ENCODE data around the gene CCDC3. TPM values are rescaled to one million over a fixed set of nuclear protein-coding genes. Genes with fewer than 3 reads are reported as not detected.

The CCDC3 gene
- 8.4 TPM for polyA plus RNA-seq
- long read RNA-seq, donor 1, partial matches to known transcripts = 0 of 3 reads
- long read RNA-seq, donor 1, other reads (novel, unspliced or antisense) = 0 of 3 reads
- long read RNA-seq, donor 2, transcript CCDC3-201 (3 exons, 2,731 nt) = major isoform, 9 of 9 reads
- long read RNA-seq, donor 2, partial matches to known transcripts = 0 of 9 reads
- long read RNA-seq, donor 2, other reads (novel, unspliced or antisense) = 0 of 9 reads
- long read RNA-seq, donor 3 = 0 reads
- long read RNA-seq, donor 4, partial matches to known transcripts = 0 of 1 reads
- long read RNA-seq, donor 4, other reads (novel, unspliced or antisense) = 0 of 1 reads
- long read RNA-seq, donor 5 = 0 reads
- long read RNA-seq, donor 6, transcript CCDC3-201 (3 exons, 2,731 nt) = major isoform, 5 of 5 reads
- long read RNA-seq, donor 6, partial matches to known transcripts = 0 of 5 reads
- long read RNA-seq, donor 6, other reads (novel, unspliced or antisense) = 0 of 5 reads
- long read RNA-seq, donor 7, partial matches to known transcripts = 0 of 2 reads
- long read RNA-seq, donor 7, other reads (novel, unspliced or antisense) = 0 of 2 reads
- long read RNA-seq, donor 8, partial matches to known transcripts = 0 of 4 reads
- long read RNA-seq, donor 8, other reads (novel, unspliced or antisense) = 0 of 4 reads
- long read RNA-seq, donor 9, partial matches to known transcripts = 0 of 4 reads
- long read RNA-seq, donor 9, other reads (novel, unspliced or antisense) = 0 of 4 reads
- long read RNA-seq, donor 10, partial matches to known transcripts = 0 of 2 reads
- long read RNA-seq, donor 10, other reads (novel, unspliced or antisense) = 0 of 2 reads
- long read RNA-seq, donor 11, partial matches to known transcripts = 0 of 3 reads
- long read RNA-seq, donor 11, other reads (novel, unspliced or antisense) = 0 of 3 reads

DNA sequence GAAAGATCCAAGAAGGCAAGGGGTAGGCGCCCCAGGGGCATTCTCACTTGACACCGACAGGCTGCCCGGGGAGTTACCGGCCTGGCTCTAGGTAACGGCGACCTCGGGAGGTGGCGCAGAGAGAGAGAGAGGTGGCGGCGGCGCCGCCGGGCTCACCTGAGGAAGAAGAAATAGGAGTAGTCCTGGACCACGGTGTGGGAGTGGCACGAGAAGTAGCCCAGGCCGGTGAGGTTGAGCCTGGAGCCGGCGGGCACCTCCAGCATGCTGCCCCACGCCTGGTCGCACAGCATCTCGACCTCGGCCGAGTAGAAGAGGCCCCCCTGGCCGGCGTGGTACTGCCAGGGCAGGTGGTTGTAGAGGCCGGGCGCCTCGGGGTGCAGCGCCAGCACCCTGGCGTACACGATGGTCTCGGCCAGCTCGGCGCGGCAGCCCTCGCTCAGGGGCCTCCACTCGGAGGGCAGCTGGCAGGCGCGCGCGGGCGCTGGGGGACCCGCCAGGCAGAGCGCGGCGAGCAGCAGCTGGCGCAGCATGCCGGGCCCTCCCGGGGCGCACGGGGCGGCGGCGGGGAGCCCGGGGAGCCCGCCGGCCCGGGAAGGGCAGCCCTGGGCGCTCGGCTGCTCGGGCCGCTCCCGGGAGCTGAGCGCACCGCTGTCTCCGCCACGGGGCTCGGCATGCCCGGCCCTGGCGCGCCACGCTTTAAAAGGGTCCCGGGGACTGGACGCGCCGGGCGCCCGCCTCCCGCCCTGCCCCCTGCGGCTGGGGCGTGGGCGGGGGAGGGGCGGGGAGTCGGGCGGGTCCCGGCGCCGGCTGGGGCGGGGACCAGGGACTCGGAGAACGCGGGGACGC, at the start of gene CCDC3:
Gene CCDC3, minus strand, starts transcription at position 673 of the 846 bp plus-strand sequence. Its CDS starts 143 bp downstream, at position 530.
- Histone ChIP-seq H3K27me3 (ENCODE audit: control insufficient read depth, insufficient read depth, low read length) (peaks cover 40% of the 10 kb centered on the region), H3K9me3 (ENCODE audit: control insufficient read depth, low read depth, low read length) (no peaks in the 10 kb centered on the region), H3K4me3 (ENCODE audit: low read length) (peak within 1 kb of the TSS; percentile 11), H3K36me3 (ENCODE audit: control insufficient read depth, insufficient read depth, low read length) (no peaks in the 10 kb centered on the region), H3K27ac (ENCODE audit: low read length) (no peak within 1 kb of the TSS), H3K4me1 (ENCODE audit: control insufficient read depth, insufficient read depth, low read length) (no peaks in the 10 kb centered on the region)
- peak in 1 of 2 donors; percentile 31 for DNase-seq
- WGBS (ENCODE audit: insufficient coverage, low lambda C conversion rate) = no CpG with 5 or more reads among the region's 93 CpGs

- no CpG with 5 or more reads among the region's 7 CpGs for WGBS (ENCODE audit: insufficient coverage, low lambda C conversion rate)
- H3K27ac ChIP-seq (ENCODE audit: low read length) = no peak overlapping the region
- H3K36me3 ChIP-seq (ENCODE audit: control insufficient read depth, insufficient read depth, low read length) = no peaks in the 10 kb centered on the region
- no peaks in the 10 kb centered on the region for H3K4me1 ChIP-seq (ENCODE audit: control insufficient read depth, insufficient read depth, low read length)
- no peak overlapping the region for H3K4me3 ChIP-seq (ENCODE audit: low read length)
- no peaks in the 10 kb centered on the region for H3K9me3 ChIP-seq (ENCODE audit: control insufficient read depth, low read depth, low read length)
- DNase-seq = no peak
- peaks cover 2% of the 10 kb centered on the region for H3K27me3 ChIP-seq (ENCODE audit: control insufficient read depth, insufficient read depth, low read length)
Observed at GRCh38 chr10:13051126-13051694, 49.7 kb upstream of the CCDC3 start.

DNA sequence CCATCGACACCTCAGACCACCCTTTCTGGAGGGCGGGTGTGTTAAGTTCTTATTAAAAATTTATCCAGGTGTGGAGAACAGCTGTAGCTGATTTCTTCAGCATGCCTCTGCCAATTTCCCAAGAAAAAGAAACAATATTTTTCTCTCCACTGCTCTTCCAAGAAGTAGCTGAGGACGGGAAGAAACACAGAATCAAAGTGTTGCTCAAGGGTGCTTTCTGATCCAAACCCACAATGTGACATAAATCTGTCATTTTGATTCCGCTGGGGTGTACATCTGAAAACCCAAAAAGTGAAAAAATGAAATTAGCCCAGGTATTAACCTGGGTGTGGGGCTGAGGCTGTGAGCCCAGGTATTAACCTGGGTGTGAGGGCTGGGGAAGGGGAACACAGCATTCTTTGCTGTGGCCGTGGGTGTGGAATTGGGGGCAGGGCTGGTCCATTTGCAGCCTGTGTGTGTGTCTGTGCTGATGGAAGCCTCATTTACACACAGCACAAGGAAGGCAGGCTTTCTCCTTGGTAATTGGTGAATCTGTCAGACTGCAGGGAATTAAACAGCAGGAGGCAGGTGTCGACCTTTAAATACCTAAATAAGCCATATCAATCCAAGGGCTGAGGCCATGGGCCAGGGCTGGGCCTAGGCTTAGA, 48.4 kb upstream of the CCDC3 start:
- DNase-seq = no peak
- Histone ChIP-seq H3K36me3 (ENCODE audit: control insufficient read depth, insufficient read depth, low read length) (no peaks in the 10 kb centered on the region), H3K27me3 (ENCODE audit: control insufficient read depth, insufficient read depth, low read length) (peaks cover 2% of the 10 kb centered on the region), H3K4me1 (ENCODE audit: control insufficient read depth, insufficient read depth, low read length) (no peaks in the 10 kb centered on the region), H3K9me3 (ENCODE audit: control insufficient read depth, low read depth, low read length) (no peaks in the 10 kb centered on the region), H3K4me3 (ENCODE audit: low read length) (no peak overlapping the region), H3K27ac (ENCODE audit: low read length) (no peak overlapping the region)
- WGBS (ENCODE audit: insufficient coverage, low lambda C conversion rate) = 100% methylated on average over 1 of the region's 6 CpGs

- Histone ChIP-seq H3K36me3 (ENCODE audit: control insufficient read depth, insufficient read depth, low read length) (no peaks in the 10 kb centered on the region), H3K4me1 (ENCODE audit: control insufficient read depth, insufficient read depth, low read length) (no peaks in the 10 kb centered on the region), H3K4me3 (ENCODE audit: low read length) (no peak overlapping the region), H3K9me3 (ENCODE audit: control insufficient read depth, low read depth, low read length) (no peaks in the 10 kb centered on the region), H3K27ac (ENCODE audit: low read length) (no peak overlapping the region), H3K27me3 (ENCODE audit: control insufficient read depth, insufficient read depth, low read length) (peaks cover 2% of the 10 kb centered on the region)
- WGBS (ENCODE audit: insufficient coverage, low lambda C conversion rate) = no CpG with 5 or more reads among the region's 3 CpGs
- DNase-seq = no peak
Observed at GRCh38 chr10:13048762-13049161, 47.2 kb upstream of the CCDC3 start.

DNA sequence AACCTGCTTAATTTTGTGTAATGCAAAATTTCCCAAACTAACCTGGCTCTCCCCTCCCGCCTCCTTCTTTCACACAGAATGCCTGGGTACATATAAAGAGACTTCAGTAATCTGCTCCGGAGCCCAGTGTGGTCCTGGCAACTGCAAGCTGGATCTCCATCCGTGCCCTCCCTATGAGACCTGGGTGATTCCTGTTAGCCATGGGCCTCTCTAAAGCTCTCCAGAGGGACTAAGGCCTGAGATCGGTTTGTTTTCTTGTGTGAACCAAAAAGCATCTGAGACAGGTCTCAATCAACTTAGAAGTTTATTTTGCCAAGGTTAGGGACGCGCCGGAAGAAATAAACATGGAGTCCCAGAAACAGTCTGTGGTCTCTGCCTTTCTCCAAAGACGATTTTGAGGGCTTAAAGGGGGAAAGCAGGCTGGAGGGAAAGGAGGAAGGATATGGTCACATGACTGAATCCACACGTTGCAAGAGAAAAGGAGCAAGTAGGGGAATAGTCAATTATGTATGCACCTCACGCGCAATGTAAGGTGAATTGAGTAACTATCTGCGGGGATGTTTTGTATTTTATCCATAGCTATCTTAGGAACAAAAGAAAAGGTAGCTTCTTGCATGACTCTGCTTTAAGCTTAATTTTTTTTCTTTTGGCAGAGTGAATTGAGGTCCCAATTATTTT, 46.2 kb upstream of the CCDC3 start:
- Histone ChIP-seq H3K4me3 (ENCODE audit: low read length) (no peak overlapping the region), H3K27me3 (ENCODE audit: control insufficient read depth, insufficient read depth, low read length) (peaks cover 2% of the 10 kb centered on the region), H3K9me3 (ENCODE audit: control insufficient read depth, low read depth, low read length) (no peaks in the 10 kb centered on the region), H3K4me1 (ENCODE audit: control insufficient read depth, insufficient read depth, low read length) (no peaks in the 10 kb centered on the region), H3K36me3 (ENCODE audit: control insufficient read depth, insufficient read depth, low read length) (no peaks in the 10 kb centered on the region), H3K27ac (ENCODE audit: low read length) (no peak overlapping the region)
- no peak for DNase-seq
- 76% methylated on average over 5 of the region's 12 CpGs for WGBS (ENCODE audit: insufficient coverage, low lambda C conversion rate)

DNA sequence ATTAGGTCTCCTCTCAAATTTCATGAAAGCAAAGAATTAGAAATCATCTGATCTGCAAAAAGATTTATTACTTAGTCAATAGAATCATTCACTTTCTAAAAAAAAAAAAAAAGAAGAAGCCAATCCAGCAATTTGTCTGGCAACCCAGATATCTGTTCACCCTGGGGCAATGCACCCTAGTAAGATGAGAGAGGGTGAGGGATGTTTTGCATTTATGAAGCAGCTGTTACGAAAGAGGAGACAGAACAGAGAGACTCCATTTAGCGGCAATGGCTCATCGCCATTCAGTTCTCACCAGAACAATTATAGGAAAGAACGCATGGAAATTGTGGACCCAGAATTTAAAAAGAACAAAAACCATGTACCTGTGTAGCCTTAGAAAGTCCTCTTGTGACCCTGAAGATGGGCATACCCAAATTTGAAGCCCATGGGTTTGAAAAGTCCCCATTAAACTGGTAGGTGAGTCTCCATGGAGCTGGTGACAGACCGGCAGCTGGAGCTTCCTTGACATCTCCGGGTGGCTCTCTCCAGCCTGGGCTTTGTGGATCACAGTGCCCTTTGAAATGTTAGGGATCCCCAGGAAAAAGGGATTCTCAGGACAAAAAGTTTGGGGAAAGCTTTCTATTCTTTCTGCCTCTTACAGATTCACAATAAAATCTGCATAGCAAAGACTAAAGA, 45.5 kb upstream of the CCDC3 start:
- DNase-seq = no peak
- no peaks in the 10 kb centered on the region for H3K9me3 ChIP-seq (ENCODE audit: control insufficient read depth, low read depth, low read length)
- H3K27ac ChIP-seq (ENCODE audit: low read length) = no peak overlapping the region
- no peaks in the 10 kb centered on the region for H3K4me1 ChIP-seq (ENCODE audit: control insufficient read depth, insufficient read depth, low read length)
- peaks cover 2% of the 10 kb centered on the region for H3K27me3 ChIP-seq (ENCODE audit: control insufficient read depth, insufficient read depth, low read length)
- no peak overlapping the region for H3K4me3 ChIP-seq (ENCODE audit: low read length)
- no peaks in the 10 kb centered on the region for H3K36me3 ChIP-seq (ENCODE audit: control insufficient read depth, insufficient read depth, low read length)
- 94% methylated on average over 4 of the region's 6 CpGs for WGBS (ENCODE audit: insufficient coverage, low lambda C conversion rate)

DNA sequence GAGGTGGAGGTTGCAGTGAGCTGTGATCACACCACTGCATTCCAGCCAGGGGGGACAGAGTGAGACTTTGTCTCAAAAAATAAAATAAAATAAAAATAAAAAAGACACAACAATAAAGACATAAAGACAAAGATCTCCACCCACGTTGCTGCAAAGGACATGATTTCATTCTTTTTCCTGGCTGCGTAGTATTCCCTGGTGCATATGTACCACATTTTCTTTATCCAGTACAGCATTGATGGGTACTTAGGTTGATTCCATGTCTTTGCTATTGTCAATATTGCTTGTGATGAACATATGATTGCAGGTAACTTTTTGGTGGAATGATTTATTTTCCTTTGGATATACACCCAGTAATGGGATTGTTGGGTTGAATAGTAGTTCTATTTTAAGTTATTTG, 42.0 kb upstream of the CCDC3 start:
- no CpG with 5 or more reads among the region's 2 CpGs for WGBS (ENCODE audit: insufficient coverage, low lambda C conversion rate)

GRCh38 chr10:13039761-13040160, 38.2 kb upstream of the CCDC3 start:
- peaks cover 2% of the 10 kb centered on the region for H3K27me3 ChIP-seq (ENCODE audit: control insufficient read depth, insufficient read depth, low read length)
- H3K36me3 ChIP-seq (ENCODE audit: control insufficient read depth, insufficient read depth, low read length) = no peaks in the 10 kb centered on the region
- no peaks in the 10 kb centered on the region for H3K4me1 ChIP-seq (ENCODE audit: control insufficient read depth, insufficient read depth, low read length)
- no peak for DNase-seq
- H3K9me3 ChIP-seq (ENCODE audit: control insufficient read depth, low read depth, low read length) = no peaks in the 10 kb centered on the region
- 100% methylated on average over 2 of the region's 6 CpGs for WGBS (ENCODE audit: insufficient coverage, low lambda C conversion rate)
- no peak overlapping the region for H3K27ac ChIP-seq (ENCODE audit: low read length)
- H3K4me3 ChIP-seq (ENCODE audit: low read length) = no peak overlapping the region

More for the DNA sequence above, 42.0 kb upstream of the CCDC3 start:
- H3K4me3 ChIP-seq (ENCODE audit: low read length) = no peak overlapping the region
- H3K9me3 ChIP-seq (ENCODE audit: control insufficient read depth, low read depth, low read length) = no peaks in the 10 kb centered on the region
- no peaks in the 10 kb centered on the region for H3K27me3 ChIP-seq (ENCODE audit: control insufficient read depth, insufficient read depth, low read length)
- H3K36me3 ChIP-seq (ENCODE audit: control insufficient read depth, insufficient read depth, low read length) = no peaks in the 10 kb centered on the region
- no peak for DNase-seq
- no peak overlapping the region for H3K27ac ChIP-seq (ENCODE audit: low read length)
- H3K4me1 ChIP-seq (ENCODE audit: control insufficient read depth, insufficient read depth, low read length) = no peaks in the 10 kb centered on the region

DNA sequence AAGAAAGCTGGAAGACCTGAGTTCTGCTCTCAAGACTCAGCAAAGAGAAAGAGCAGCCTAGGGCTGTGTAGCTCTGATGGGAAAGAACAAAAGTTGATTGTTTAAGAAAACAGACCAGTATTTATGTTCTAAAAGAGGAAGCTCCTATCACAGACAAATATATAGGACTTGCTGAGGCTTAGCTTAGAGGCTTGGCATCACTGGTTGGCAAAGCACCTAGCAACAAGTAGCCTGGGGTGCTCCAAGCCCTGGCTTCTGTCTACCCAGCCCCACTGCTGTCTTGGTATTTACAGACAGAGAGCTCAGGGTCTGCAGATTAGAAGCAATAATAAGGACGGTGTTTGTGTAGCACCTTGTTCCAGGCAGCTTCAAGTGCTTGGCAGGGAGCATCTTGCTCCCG, 36.9 kb upstream of the CCDC3 start:
- no peak overlapping the region for H3K27ac ChIP-seq (ENCODE audit: low read length)
- no peak overlapping the region for H3K4me3 ChIP-seq (ENCODE audit: low read length)
- WGBS (ENCODE audit: insufficient coverage, low lambda C conversion rate) = no CpG with 5 or more reads among the region's 2 CpGs
- H3K36me3 ChIP-seq (ENCODE audit: control insufficient read depth, insufficient read depth, low read length) = no peaks in the 10 kb centered on the region
- peaks cover 2% of the 10 kb centered on the region for H3K27me3 ChIP-seq (ENCODE audit: control insufficient read depth, insufficient read depth, low read length)
- no peaks in the 10 kb centered on the region for H3K4me1 ChIP-seq (ENCODE audit: control insufficient read depth, insufficient read depth, low read length)
- no peaks in the 10 kb centered on the region for H3K9me3 ChIP-seq (ENCODE audit: control insufficient read depth, low read depth, low read length)
- DNase-seq = no peak

Measured in large intestine (tissue), 12 donors.